GM12892 (cell line): ENCODE results near the gene RAET1L.

Experiments used
- POLR2A ChIP-seq: IDR thresholded peaks from 2 replicates; pipeline ENCODE4 v1.6.1; 2011; ENCODE audit warnings: low read depth, low read length, control low read depth
- POLR2AphosphoS5 ChIP-seq: IDR thresholded peaks from 2 replicates; pipeline ENCODE4 v1.6.1; 2011; ENCODE audit warnings: low read depth, low read length, control low read depth
- TAF1 ChIP-seq: IDR thresholded peaks from 2 replicates; pipeline ENCODE4 v1.6.1; 2011; ENCODE audit warnings: low read depth, mild to moderate bottlenecking, control low read depth, low read length, borderline replicate concordance

GRCh38 chr6:150065083-150065482, 39.8 kb upstream of the RAET1L start:
- TF ChIP-seq POLR2AphosphoS5, result no peak
- no peak for TF ChIP-seq TAF1
- TF ChIP-seq POLR2A, result no peak
